ENCODE data around the gene OR2B2. TPM values are rescaled to one million over a fixed set of nuclear protein-coding genes. Genes with fewer than 3 reads are reported as not detected.

Gene OR2B2
- total RNA-seq = not detected
- polyA plus RNA-seq = not detected
- long read RNA-seq, donor 1 = 0 reads
- long read RNA-seq, donor 2 = 0 reads
- long read RNA-seq, donor 3 = 0 reads
- long read RNA-seq, donor 4 = 0 reads
- long read RNA-seq, donor 5 = 0 reads
- long read RNA-seq, donor 6 = 0 reads
- long read RNA-seq, donor 7 = 0 reads
- long read RNA-seq, donor 8 = 0 reads
- long read RNA-seq, donor 9 = 0 reads
- long read RNA-seq, donor 10 = 0 reads

- intact Hi-C loops (cut with DNase I) = no loop called here
- Histone ChIP-seq H3K27me3 (peaks cover 13% of the 10 kb centered on the region), H3K27ac (no peak within 1 kb of the TSS), H3K9me3 (replicated peaks in 1 of 3) (no peaks in the 10 kb centered on the region), H3K4me3 (no peak within 1 kb of the TSS), H3K36me3 (replicated peaks in 1 of 2) (no peaks in the 10 kb centered on the region), H3K4me1 (replicated peaks in 1 of 2) (no peaks in the 10 kb centered on the region)
- no peak for DNase-seq
- WGBS, 4 donors = 73 to 86% (median 75%) methylated on average over 2 of the region's 2 CpGs
- no peak for TF ChIP-seq POLR2A (IDR thresholded peaks at IDR 0.05)
- no peak for TF ChIP-seq CTCF (IDR thresholded peaks at IDR 0.05)
These were observed at the start of gene OR2B2 for GRCh38 chr6:27911956-27912446. Gene OR2B2 (minus strand): TSS chr6:27912396. CDS start chr6:27912319, 77 bp downstream.

DNA sequence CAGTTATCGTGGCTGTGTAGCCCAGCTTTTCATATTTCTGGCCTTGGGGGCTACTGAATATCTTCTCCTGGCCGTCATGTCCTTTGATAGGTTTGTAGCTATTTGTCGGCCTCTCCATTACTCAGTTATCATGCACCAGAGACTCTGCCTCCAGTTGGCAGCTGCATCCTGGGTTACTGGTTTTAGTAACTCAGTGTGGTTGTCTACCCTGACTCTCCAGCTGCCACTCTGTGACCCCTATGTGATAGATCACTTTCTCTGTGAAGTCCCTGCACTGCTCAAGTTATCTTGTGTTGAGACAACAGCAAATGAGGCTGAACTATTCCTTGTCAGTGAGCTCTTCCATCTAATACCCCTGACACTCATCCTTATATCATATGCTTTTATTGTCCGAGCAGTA lies 45.3 kb upstream of the OR2B2 start:
- Histone ChIP-seq H3K4me3 (no peak overlapping the region), H3K27me3 (peaks cover 12% of the 10 kb centered on the region), H3K27ac (no peak overlapping the region), H3K9me3 (replicated peaks in 1 of 3) (no peaks in the 10 kb centered on the region), H3K36me3 (replicated peaks in 1 of 2) (no peaks in the 10 kb centered on the region), H3K4me1 (replicated peaks in 1 of 2) (no peaks in the 10 kb centered on the region)
- 46 to 63% (median 59%) methylated on average over 4 of the region's 4 CpGs for WGBS, 4 donors
- intact Hi-C loops (cut with DNase I) = no loop called here
- TF ChIP-seq CTCF (IDR thresholded peaks at IDR 0.05) (no peak), POLR2A (IDR thresholded peaks at IDR 0.05) (no peak)
- DNase-seq = no peak

GRCh38 chr6:27956941-27957340 lies 44.7 kb upstream of the OR2B2 start, which contains the start of gene OR2B6:
Gene OR2B6 (plus strand): TSS chr6:27957241. CDS start chr6:27957241, 0 bp downstream.
- intact Hi-C loops (cut with DNase I) = no loop called here
- H3K27me3 ChIP-seq = peaks cover 12% of the 10 kb centered on the region
- no peak within 1 kb of the TSS for H3K27ac ChIP-seq
- H3K9me3 ChIP-seq (replicated peaks in 1 of 3) = no peaks in the 10 kb centered on the region
- 35 to 48% (median 43%) methylated on average over 1 of the region's 1 CpG for WGBS, 4 donors
- no peaks in the 10 kb centered on the region for H3K36me3 ChIP-seq (replicated peaks in 1 of 2)
- no peak for TF ChIP-seq POLR2A (IDR thresholded peaks at IDR 0.05)
- no peak for TF ChIP-seq CTCF (IDR thresholded peaks at IDR 0.05)
- no peaks in the 10 kb centered on the region for H3K4me1 ChIP-seq (replicated peaks in 1 of 2)
- H3K4me3 ChIP-seq = no peak within 1 kb of the TSS
- DNase-seq = no peak

DNA sequence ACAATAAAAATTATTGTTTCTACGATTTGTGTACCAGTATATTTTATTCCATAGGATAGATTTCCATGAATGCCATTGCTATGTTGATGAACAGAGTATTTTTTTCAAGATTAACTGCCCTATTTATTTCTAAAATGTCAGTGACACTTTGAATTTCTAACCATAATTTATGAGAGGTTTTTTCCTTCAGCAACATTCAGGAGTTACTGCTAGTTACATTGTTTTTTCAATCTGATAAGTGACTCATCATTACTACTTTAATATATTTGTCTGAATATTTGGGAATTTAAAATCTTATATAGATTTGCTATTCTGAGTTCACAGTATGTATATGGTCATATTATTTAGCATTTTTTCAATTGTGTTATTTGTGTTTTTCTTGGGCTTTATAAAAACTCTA lies 38.8 kb upstream of the OR2B2 start:
- Histone ChIP-seq H3K27me3 (peaks cover 12% of the 10 kb centered on the region), H3K27ac (no peak overlapping the region), H3K4me3 (no peak overlapping the region), H3K9me3 (replicated peaks in 1 of 3) (no peaks in the 10 kb centered on the region), H3K36me3 (replicated peaks in 1 of 2) (no peaks in the 10 kb centered on the region), H3K4me1 (replicated peaks in 1 of 2) (no peaks in the 10 kb centered on the region)
- intact Hi-C loops (cut with DNase I) = no loop called here
- DNase-seq = no peak
- no peak for TF ChIP-seq POLR2A (IDR thresholded peaks at IDR 0.05)
- TF ChIP-seq CTCF (IDR thresholded peaks at IDR 0.05) = no peak
- 41 to 58% (median 49%) methylated on average over 1 of the region's 1 CpG for WGBS, 4 donors
